HEK293 (cell line): ENCODE measurements around the gene CPA4.
A peak's percentile ranks its signal among the peaks of the same experiment; 100 is the strongest.

Experiments
- AEBP2 ChIP-seq: fragments of 450-650 bp; formaldehyde crosslinking; IDR thresholded peaks from 2 replicates; pipeline ENCODE4 v1.5.1; 2016; ENCODE audit warnings: missing biosample characterization, missing genetic modification characterization, borderline replicate concordance
- ZBTB20 ChIP-seq: fragments of 450-650 bp; formaldehyde crosslinking; IDR thresholded peaks from 2 replicates; pipeline ENCODE4 v1.5.1; 2016; ENCODE audit warnings: missing biosample characterization, missing genetic modification characterization
- ZBTB21 ChIP-seq: fragments of 450-650 bp; formaldehyde crosslinking; IDR thresholded peaks from 2 replicates; pipeline ENCODE4 v1.5.1; 2017; ENCODE audit warnings: missing biosample characterization, missing genetic modification characterization
- ZBTB44 ChIP-seq: fragments of 450-650 bp; IDR thresholded peaks from 2 replicates; pipeline ENCODE4 v1.5.1; 2018; ENCODE audit warnings: missing biosample characterization, mild to moderate bottlenecking, missing genetic modification characterization
- ZEB2 ChIP-seq: fragments of 450-650 bp; formaldehyde crosslinking; IDR thresholded peaks from 2 replicates; pipeline ENCODE4 v1.5.1; 2016; ENCODE audit warnings: missing biosample characterization, missing genetic modification characterization
- ZNF140 ChIP-seq: fragments of 450-650 bp; formaldehyde crosslinking; IDR thresholded peaks from 2 replicates; pipeline ENCODE4 v1.5.1; 2016; ENCODE audit warnings: missing biosample characterization, missing genetic modification characterization
- ZNF155 ChIP-seq: fragments of 450-650 bp; formaldehyde crosslinking; IDR thresholded peaks from 2 replicates; pipeline ENCODE4 v1.5.1; 2016; ENCODE audit warnings: missing biosample characterization, missing genetic modification characterization
- ZNF16 ChIP-seq: fragments of 450-650 bp; formaldehyde crosslinking; IDR thresholded peaks from 2 replicates; pipeline ENCODE4 v1.5.1; 2016; ENCODE audit warnings: low read depth, missing biosample characterization, missing genetic modification characterization
- ZNF174 ChIP-seq: fragments of 450-650 bp; formaldehyde crosslinking; IDR thresholded peaks from 2 replicates; pipeline ENCODE4 v1.5.0; 2017; ENCODE audit warnings: missing biosample characterization, mild to moderate bottlenecking, missing genetic modification characterization
- ZNF202 ChIP-seq: fragments of 450-650 bp; formaldehyde crosslinking; IDR thresholded peaks from 2 replicates; pipeline ENCODE4 v1.5.1; 2016; ENCODE audit warnings: missing biosample characterization, missing genetic modification characterization, borderline replicate concordance
- ZNF266 ChIP-seq: fragments of 450-650 bp; formaldehyde crosslinking; IDR thresholded peaks from 2 replicates; pipeline ENCODE4 v1.5.1; 2016; ENCODE audit warnings: missing biosample characterization, missing genetic modification characterization, low read depth
- ZNF394 ChIP-seq: fragments of 450-650 bp; formaldehyde crosslinking; IDR thresholded peaks from 2 replicates; pipeline ENCODE4 v1.5.1; 2016; ENCODE audit warnings: missing biosample characterization, missing genetic modification characterization, mild to moderate bottlenecking, moderate library complexity, borderline replicate concordance
- ZNF426 ChIP-seq: fragments of 450-650 bp; formaldehyde crosslinking; IDR thresholded peaks from 2 replicates; pipeline ENCODE4 v1.5.1; 2017; ENCODE audit warnings: missing biosample characterization, missing genetic modification characterization, mild to moderate bottlenecking, inconsistent platforms, moderate library complexity
- ZNF433 ChIP-seq: fragments of 450-650 bp; formaldehyde crosslinking; IDR thresholded peaks from 2 replicates; pipeline ENCODE4 v1.5.1; 2016; ENCODE audit warnings: missing biosample characterization, missing genetic modification characterization, low read depth
- ZNF488 ChIP-seq: fragments of 450-650 bp; formaldehyde crosslinking; IDR thresholded peaks from 2 replicates; pipeline ENCODE4 v1.5.1; 2016; ENCODE audit warnings: missing biosample characterization, missing genetic modification characterization
- ZNF518A ChIP-seq: fragments of 450-650 bp; formaldehyde crosslinking; conservative IDR thresholded peaks from 2 replicates; pipeline ENCODE4 v1.5.1; 2016; ENCODE audit warnings: low read depth, missing biosample characterization, missing genetic modification characterization
- ZNF530 ChIP-seq: fragments of 450-650 bp; formaldehyde crosslinking; IDR thresholded peaks from 2 replicates; pipeline ENCODE4 v1.5.1; 2016; ENCODE audit warnings: low read depth, missing biosample characterization, missing genetic modification characterization
- ZNF558 ChIP-seq: fragments of 450-650 bp; formaldehyde crosslinking; IDR thresholded peaks from 2 replicates; pipeline ENCODE4 v1.5.1; 2016; ENCODE audit warnings: missing biosample characterization, missing genetic modification characterization
- ZNF626 ChIP-seq: fragments of 450-650 bp; sonication (Bioruptor Pico); formaldehyde crosslinking; IDR thresholded peaks from 2 replicates; pipeline ENCODE4 v1.5.1; 2018; ENCODE audit warnings: missing biosample characterization, missing genetic modification characterization, inconsistent platforms
- ZNF654 ChIP-seq: fragments of 450-650 bp; formaldehyde crosslinking; IDR thresholded peaks from 2 replicates; pipeline ENCODE4 v1.5.1; 2016; ENCODE audit warnings: low read depth, missing biosample characterization, missing genetic modification characterization
- ZNF792 ChIP-seq: fragments of 450-650 bp; formaldehyde crosslinking; IDR thresholded peaks from 2 replicates; pipeline ENCODE4 v1.5.1; 2016; ENCODE audit warnings: missing biosample characterization, missing genetic modification characterization
- ZNF843 ChIP-seq: fragments of 450-650 bp; formaldehyde crosslinking; IDR thresholded peaks from 2 replicates; pipeline ENCODE4 v1.5.1; 2016; ENCODE audit warnings: missing biosample characterization, missing genetic modification characterization
- ZSCAN23 ChIP-seq: fragments of 450-650 bp; formaldehyde crosslinking; IDR thresholded peaks from 2 replicates; pipeline ENCODE4 v1.5.1; 2016; ENCODE audit warnings: missing biosample characterization, missing genetic modification characterization
- ZXDB ChIP-seq: fragments of 450-650 bp; formaldehyde crosslinking; IDR thresholded peaks from 2 replicates; pipeline ENCODE4 v1.5.1; 2016; ENCODE audit warnings: missing biosample characterization, missing genetic modification characterization
- TF ChIP-seq, protein P1 (sequence below): fragments of 450-650 bp; formaldehyde crosslinking; IDR thresholded peaks from 2 replicates; pipeline ENCODE4 v1.5.1; 2016; ENCODE audit warnings: missing biosample characterization, missing genetic modification characterization
- TF ChIP-seq, protein P2 (sequence below): fragments of 450-650 bp; formaldehyde crosslinking; IDR thresholded peaks from 2 replicates; pipeline ENCODE4 v1.5.1; 2016; ENCODE audit warnings: missing biosample characterization, missing genetic modification characterization

CPA4 gene

GRCh38 chr7:130332259-130333053 is 39.5 kb downstream of the CPA4 start (continued):
- TF ChIP-seq ZNF518A (tag by site-specific recombination) (peak; percentile 84), ZNF792 (tag by site-specific recombination) (no peak), ZNF626 (tag by site-specific recombination) (no peak), ZNF16 (tag by site-specific recombination) (no peak), ZNF140 (tag by site-specific recombination) (peak; percentile 61; the same call in 1 of the 2 replicates), ZSCAN23 (tag by site-specific recombination) (no peak), ZNF488 (tag by site-specific recombination) (no peak), ZBTB44 (tag by site-specific recombination) (no peak), ZNF426 (tag by site-specific recombination) (peak; percentile 77), ZNF654 (tag by site-specific recombination) (peak; percentile 28; the same call in 1 of the 2 replicates), ZNF174 (no peak), ZBTB20 (tag by site-specific recombination) (no peak), ZNF155 (no peak), ZNF202 (tag by site-specific recombination) (0 out of 2 replicates have a peak, but pooled peaks have one; percentile 37), ZBTB21 (peak; percentile 43; the same call in 1 of the 2 replicates), ZEB2 (tag by site-specific recombination) (no peak), ZXDB (tag by site-specific recombination) (peak; percentile 40; the same call in 1 of the 2 replicates), ZNF530 (tag by site-specific recombination) (peak; percentile 46; the same call in 1 of the 2 replicates), ZNF394 (tag by site-specific recombination) (peak; percentile 89; the same call in 1 of the 2 replicates), ZNF433 (tag by site-specific recombination) (peak; percentile 66; the same call in 1 of the 2 replicates), ZNF266 (tag by site-specific recombination) (peak; percentile 83), AEBP2 (tag by site-specific recombination) (0 out of 2 replicates have a peak, but pooled peaks have one; percentile 21), ZNF843 (tag by site-specific recombination) (no peak), ZNF558 (peak; percentile 40; the same call in 1 of the 2 replicates)
- TF ChIP-seq, protein P1, sequence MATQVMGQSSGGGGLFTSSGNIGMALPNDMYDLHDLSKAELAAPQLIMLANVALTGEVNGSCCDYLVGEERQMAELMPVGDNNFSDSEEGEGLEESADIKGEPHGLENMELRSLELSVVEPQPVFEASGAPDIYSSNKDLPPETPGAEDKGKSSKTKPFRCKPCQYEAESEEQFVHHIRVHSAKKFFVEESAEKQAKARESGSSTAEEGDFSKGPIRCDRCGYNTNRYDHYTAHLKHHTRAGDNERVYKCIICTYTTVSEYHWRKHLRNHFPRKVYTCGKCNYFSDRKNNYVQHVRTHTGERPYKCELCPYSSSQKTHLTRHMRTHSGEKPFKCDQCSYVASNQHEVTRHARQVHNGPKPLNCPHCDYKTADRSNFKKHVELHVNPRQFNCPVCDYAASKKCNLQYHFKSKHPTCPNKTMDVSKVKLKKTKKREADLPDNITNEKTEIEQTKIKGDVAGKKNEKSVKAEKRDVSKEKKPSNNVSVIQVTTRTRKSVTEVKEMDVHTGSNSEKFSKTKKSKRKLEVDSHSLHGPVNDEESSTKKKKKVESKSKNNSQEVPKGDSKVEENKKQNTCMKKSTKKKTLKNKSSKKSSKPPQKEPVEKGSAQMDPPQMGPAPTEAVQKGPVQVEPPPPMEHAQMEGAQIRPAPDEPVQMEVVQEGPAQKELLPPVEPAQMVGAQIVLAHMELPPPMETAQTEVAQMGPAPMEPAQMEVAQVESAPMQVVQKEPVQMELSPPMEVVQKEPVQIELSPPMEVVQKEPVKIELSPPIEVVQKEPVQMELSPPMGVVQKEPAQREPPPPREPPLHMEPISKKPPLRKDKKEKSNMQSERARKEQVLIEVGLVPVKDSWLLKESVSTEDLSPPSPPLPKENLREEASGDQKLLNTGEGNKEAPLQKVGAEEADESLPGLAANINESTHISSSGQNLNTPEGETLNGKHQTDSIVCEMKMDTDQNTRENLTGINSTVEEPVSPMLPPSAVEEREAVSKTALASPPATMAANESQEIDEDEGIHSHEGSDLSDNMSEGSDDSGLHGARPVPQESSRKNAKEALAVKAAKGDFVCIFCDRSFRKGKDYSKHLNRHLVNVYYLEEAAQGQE (tag by site-specific recombination), result peak; percentile 49; the same call in 1 of the 2 replicates
- TF ChIP-seq, protein P2, sequence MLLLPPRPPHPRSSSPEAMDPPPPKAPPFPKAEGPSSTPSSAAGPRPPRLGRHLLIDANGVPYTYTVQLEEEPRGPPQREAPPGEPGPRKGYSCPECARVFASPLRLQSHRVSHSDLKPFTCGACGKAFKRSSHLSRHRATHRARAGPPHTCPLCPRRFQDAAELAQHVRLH (tag by site-specific recombination), result no peak
